ENCODE data around the gene VENTX. TPM values are rescaled to one million over a fixed set of nuclear protein-coding genes. Genes with fewer than 3 reads are reported as not detected.
A peak's percentile ranks its signal among the peaks of the same experiment; 100 is the strongest.

VENTX gene
- polyA plus RNA-seq, 6 donors from 2014 or later: 0.12 to 0.23 (median 0.16) TPM; not detected in 1

DNA sequence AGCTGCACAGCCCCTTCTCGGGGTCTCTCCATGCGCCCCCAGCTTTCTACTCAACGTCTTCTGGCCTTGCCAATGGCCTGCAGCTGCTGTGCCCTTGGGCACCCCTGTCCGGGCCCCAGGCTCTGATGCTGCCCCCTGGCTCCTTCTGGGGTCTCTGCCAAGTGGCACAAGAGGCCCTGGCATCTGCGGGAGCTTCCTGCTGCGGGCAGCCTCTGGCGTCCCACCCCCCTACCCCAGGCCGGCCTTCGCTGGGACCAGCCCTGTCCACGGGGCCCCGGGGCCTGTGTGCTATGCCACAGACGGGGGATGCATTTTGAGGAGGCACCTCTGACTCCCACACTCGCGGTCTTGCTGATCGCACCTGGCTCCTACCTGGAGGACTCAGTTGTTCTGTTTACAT is 2.3 kb downstream of the VENTX start:
- no peak for ATAC-seq (ENCODE audit: low read depth in 2 of 2)
- Mint-ChIP-seq H3K4me3 (peak overlapping the region in 1 of 8 donors; percentile 29), H3K9me3 (no peaks in the 10 kb centered on the region), H3K4me1 (peaks cover 21 to 67% (median 40%) of the 10 kb centered on the region in 3 donors), H3K27ac (no peak overlapping the region), H3K27me3 (peaks cover 0 to 31% (median 20%) of the 10 kb centered on the region in 3 donors), H3K36me3 (no peaks in the 10 kb centered on the region)
- DNase-seq: no peak

DNA sequence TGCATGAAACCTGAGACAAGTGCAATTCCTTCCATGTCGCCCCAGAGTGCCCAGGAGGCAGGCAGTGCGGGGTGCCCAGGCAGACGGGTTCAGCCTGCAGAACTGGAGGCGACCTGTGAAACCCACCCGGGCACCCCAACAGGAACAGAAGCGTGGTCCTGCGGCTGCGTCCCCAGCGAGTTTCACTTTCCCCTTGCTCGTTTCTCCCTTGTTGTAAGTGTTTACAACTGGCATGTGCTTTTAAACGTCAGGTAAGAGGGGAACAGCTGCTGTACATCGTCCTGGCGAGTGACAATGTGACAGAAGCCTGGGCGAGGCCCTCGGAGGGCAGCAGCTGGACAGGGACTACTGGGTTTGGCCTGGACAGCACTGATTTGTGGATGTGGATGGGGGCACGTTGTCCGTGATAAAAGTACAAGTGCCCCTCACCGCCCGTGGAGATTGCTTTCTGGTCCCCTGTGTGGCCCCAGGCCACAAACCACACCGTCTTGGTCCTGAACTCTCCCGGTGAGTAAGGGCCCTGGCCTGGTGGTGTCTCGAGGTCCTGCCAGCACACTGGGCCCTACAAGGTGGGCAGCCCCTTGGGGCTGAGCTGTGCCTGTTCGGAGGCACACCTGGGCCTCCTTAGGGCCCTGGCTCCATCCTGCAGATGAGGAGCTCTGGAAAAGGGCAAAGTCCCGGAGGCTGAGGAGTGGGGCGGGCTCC is 4.0 kb downstream of the VENTX start:
- peak; percentile 62 to 64 for ATAC-seq (ENCODE audit: low read depth in 2 of 2)
- peak overlapping the region; percentile 80 to 96 (median 89) for H3K4me3 Mint-ChIP-seq
- no peaks in the 10 kb centered on the region for H3K36me3 Mint-ChIP-seq
- peaks cover 15 to 57% (median 35%) of the 10 kb centered on the region in 3 donors for H3K4me1 Mint-ChIP-seq
- peaks cover 0 to 21% (median 15%) of the 10 kb centered on the region in 3 donors for H3K27me3 Mint-ChIP-seq
- peak overlapping the region; percentile 66 to 95 (median 87) for H3K27ac Mint-ChIP-seq
- peak; percentile 55 for DNase-seq
- H3K9me3 Mint-ChIP-seq: no peaks in the 10 kb centered on the region

DNA sequence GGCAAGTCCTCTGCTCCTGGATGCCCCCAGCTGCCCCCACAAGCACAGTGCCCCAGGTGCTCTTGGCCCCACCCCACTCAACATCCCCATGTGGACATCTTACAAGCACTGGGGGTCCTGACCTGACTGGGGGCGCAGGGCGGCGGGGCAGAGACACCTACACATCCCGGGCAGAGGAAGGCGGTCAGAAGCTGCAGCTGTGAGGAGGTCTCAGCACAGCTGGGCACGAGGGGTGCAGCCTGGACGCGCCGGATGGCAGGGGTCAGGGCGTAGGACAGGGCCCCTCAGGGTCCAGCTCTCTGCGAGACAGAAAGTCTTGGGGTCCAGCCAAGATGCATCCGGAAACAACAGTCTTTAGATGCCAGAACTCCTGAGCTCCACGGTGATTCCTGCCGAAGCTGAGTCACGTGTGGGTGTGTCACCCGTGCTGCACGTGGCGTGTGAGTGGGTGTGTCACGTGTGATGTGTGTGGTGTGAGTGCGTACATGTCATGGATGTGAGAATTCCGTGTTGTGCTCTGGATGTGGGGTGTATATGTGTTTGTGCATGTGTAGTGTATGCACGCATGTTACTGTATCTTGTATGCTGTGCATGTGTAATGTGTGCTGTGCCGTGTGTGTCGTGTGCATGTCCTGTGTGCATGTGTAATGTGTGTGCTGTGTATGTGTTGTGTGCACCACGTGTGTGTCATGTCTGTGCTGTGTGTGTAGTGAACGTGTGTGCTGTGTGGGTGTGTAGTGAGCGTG is 5.1 kb downstream of the VENTX start:
- no peak for ATAC-seq (ENCODE audit: low read depth in 2 of 2)
- H3K4me1 Mint-ChIP-seq: peaks cover 18 to 59% (median 40%) of the 10 kb centered on the region in 3 donors
- H3K4me3 Mint-ChIP-seq: peak overlapping the region; percentile 24 to 89 (median 76)
- no peaks in the 10 kb centered on the region for H3K36me3 Mint-ChIP-seq
- H3K9me3 Mint-ChIP-seq: no peaks in the 10 kb centered on the region
- peak overlapping the region in 2 of 6 donors; percentile 45 to 73 for H3K27ac Mint-ChIP-seq
- DNase-seq: no peak
- H3K27me3 Mint-ChIP-seq: peaks cover 7 to 25% (median 15%) of the 10 kb centered on the region in 3 donors

DNA sequence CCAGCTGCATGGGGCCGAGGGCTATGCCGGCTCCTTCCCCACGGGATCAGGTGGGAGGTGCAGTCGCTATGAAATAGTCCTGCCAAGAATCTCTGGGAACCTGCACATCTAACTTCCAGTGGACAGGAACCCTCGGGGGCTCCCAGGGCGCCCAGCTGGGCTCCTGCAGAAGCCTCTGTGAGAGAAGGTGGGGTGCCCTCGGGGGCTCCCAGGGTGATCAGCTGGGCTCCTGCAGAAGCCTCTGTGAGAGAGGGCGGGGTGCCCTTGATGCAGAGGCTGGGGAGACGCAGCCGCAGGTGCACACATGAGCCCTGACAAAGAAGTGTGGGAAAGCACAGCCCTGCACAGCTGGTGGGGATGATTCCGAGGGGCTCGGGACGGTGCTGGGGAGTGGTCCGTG is 5.9 kb downstream of the VENTX start:
- Mint-ChIP-seq H3K27me3 (peaks cover 8 to 21% (median 13%) of the 10 kb centered on the region in 3 donors), H3K27ac (no peak overlapping the region), H3K4me3 (no peak overlapping the region), H3K36me3 (no peaks in the 10 kb centered on the region), H3K4me1 (peaks cover 18 to 57% (median 40%) of the 10 kb centered on the region in 3 donors), H3K9me3 (no peaks in the 10 kb centered on the region)
- DNase-seq (no peak), ATAC-seq (ENCODE audit: low read depth in 2 of 2) (no peak)

DNA sequence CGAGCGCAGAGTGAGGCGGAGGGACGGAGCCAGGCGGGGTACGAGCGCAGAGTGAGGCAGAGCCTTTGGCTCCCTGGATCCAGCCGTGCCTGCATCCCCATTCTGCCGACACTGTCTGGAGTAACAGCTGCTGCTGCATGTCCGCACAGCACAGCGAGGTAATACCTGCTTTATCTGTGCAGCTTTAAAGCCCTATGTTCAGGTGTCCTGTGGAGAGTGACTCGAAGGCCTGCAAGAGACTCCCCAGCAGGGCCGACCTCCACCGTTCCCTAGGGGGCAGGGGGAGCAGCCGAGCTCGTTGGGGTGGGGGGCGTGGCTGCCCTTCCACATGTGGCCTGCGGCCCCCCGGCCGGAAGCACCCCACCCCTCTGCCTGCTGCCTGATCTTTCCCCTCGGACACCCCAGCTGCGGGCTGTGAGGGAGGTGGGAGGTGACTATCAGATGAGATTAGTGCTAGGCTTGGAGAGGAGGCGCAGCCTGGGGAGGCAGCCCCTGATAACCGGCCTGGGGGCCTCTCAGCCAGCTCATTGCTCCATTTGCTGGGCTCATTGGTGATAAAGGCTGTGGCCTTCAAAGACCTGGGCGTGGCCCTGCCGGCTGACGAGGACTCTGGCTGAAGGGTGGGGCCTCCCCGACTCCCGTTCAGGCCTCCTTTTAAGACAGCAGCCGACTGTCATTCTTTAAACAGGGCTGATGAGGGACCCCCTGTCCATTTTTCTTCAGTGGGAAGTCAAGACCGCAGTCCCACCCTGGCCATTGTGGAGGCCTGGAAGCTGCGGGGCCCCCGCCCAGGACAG is 8.0 kb downstream of the VENTX start:
- no peak overlapping the region for H3K4me3 Mint-ChIP-seq
- ATAC-seq (ENCODE audit: low read depth in 2 of 2): no peak
- peaks cover 0 to 2% (median 0%) of the 10 kb centered on the region in 7 donors for H3K9me3 Mint-ChIP-seq

DNA sequence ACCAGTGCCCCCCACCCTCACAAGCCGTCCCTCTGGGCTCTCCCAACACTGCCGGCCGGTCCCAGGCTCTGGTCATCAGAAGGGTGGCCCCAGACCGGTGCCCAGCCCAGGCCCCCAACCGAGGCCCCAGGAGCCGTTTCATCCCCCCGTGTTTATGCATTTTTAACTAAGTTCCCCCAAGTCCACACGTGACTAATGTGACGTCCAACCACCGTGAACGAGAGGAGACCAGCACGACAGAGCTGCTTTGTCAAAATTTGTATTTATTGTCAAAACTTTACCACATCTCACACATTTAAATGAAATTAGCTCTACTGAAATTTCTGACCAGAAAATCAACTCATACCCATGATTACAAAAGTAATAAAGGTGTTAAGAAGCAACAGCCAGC is 8.6 kb downstream of the VENTX start:
- DNase-seq (no peak), ATAC-seq (ENCODE audit: low read depth in 2 of 2) (no peak)
- peaks cover 12 to 31% (median 22%) of the 10 kb centered on the region in 3 donors for H3K27me3 Mint-ChIP-seq
- no peak overlapping the region for H3K4me3 Mint-ChIP-seq
- H3K27ac Mint-ChIP-seq: peak overlapping the region in 2 of 6 donors; percentile 15 to 58
- peaks cover 24 to 41% (median 26%) of the 10 kb centered on the region in 3 donors for H3K4me1 Mint-ChIP-seq
- peaks cover 0 to 2% (median 0%) of the 10 kb centered on the region in 7 donors for H3K9me3 Mint-ChIP-seq
- H3K36me3 Mint-ChIP-seq: peaks cover 0 to 9% of the 10 kb centered on the region in 2 donors

More for the DNA sequence above, 8.0 kb downstream of the VENTX start:
- DNase-seq: no peak
- Mint-ChIP-seq H3K27me3 (peaks cover 15 to 28% (median 21%) of the 10 kb centered on the region in 3 donors), H3K27ac (peak overlapping the region in 1 of 6 donors; percentile 65), H3K36me3 (peaks cover 0 to 8% of the 10 kb centered on the region in 2 donors), H3K4me1 (peaks cover 28 to 47% (median 32%) of the 10 kb centered on the region in 3 donors)

DNA sequence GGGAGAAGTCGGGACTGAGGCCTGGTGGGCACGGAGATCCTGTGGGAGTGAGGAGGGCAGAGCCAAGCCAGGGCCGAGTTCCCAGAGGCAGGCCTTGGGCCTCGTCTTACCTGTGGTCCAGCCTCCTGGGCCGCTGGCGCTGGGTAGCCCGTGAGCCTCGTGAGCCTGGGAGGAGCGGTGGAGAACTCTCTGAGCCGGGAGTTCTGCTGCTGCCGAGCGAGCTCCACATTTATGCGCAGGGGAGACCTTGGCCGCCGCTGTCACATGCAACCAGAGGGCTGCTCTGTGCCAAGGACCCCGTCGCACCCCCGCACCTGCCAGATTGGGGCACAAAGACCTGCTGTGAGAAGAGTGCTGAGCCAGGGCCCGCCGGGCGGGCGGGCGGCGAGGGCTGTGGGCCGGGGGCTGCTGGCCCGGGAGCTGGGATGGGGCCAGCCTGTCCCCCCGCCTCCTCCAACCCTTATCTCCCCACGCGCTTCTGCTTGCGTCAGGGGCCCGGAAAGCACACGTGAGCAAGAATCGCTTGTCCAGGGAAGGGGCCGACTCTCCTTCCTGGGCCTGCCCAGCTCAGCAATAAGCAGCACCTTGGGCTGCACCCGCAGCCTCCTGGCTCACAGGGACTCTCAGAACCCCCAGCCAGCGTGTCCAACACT is 10.2 kb downstream of the VENTX start:
- H3K36me3 Mint-ChIP-seq: peaks cover 0 to 9% of the 10 kb centered on the region in 2 donors
- peaks cover 0 to 2% (median 0%) of the 10 kb centered on the region in 7 donors for H3K9me3 Mint-ChIP-seq
- peak overlapping the region in 1 of 6 donors; percentile 56 for H3K27ac Mint-ChIP-seq
- H3K27me3 Mint-ChIP-seq: peaks cover 12 to 31% (median 22%) of the 10 kb centered on the region in 3 donors
- no peak overlapping the region for H3K4me3 Mint-ChIP-seq
- DNase-seq (no peak), ATAC-seq (ENCODE audit: low read depth in 2 of 2) (no peak)
- peaks cover 10 to 26% (median 20%) of the 10 kb centered on the region in 3 donors for H3K4me1 Mint-ChIP-seq

DNA sequence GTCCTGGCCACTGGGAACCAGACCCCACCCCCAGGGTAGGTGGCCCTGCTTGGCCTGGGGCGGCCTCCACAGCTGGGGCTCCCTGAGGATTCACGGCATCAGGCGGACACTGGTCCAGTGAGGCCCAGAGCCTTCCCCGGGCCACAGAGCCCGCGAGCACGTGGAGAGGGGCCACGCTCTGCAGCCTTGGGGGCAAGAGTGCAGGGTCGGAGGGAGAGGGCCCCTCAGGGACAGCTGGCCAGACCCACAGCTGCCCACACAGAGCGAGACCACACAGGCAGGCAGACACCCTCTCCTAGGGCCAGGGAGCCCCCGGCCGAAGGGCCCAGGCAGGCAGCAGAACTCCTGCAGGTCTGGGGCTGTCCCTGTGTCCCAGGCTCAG is 10.7 kb downstream of the VENTX start:
- no peak overlapping the region for H3K27ac Mint-ChIP-seq
- peaks cover 7 to 21% (median 15%) of the 10 kb centered on the region in 3 donors for H3K4me1 Mint-ChIP-seq
- no peak for ATAC-seq (ENCODE audit: low read depth in 2 of 2)

DNA sequence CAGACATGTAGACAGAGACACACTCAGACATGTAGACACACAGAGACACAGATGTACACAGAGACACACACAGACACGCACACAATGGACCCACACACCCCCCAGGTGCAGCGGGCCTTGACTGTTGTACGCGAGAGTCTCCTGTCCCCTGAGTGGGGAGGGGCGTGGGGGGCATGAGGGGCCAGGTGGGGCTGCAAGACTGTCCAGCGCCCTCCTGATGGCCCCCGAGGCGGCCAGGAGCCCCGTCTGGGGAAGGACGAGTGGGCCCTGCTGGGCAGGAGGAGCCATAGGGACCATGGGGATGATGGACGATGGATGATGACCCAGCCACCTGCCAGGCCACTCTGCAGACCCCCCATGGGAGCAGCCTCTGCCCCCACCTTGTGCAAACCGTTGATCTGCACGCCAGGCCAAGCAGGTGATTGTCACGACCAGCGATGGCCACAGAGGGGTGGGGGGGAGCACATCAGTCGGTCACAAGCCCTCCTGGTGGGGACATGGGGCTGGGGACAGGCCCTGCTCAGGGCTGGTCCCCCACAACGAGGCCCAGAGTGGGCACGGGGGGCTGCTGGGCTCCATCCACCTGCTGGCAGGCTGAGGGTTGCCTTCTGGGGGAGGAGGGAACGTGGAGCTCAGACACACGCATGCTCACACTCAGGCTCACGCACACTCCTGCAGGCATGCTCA is 11.6 kb downstream of the VENTX start:
- Mint-ChIP-seq H3K4me1 (peaks cover 7 to 17% (median 15%) of the 10 kb centered on the region in 3 donors), H3K36me3 (peaks cover 0 to 9% of the 10 kb centered on the region in 2 donors), H3K4me3 (peak overlapping the region in 1 of 8 donors; percentile 56), H3K27me3 (peaks cover 8 to 31% (median 22%) of the 10 kb centered on the region in 3 donors), H3K27ac (peak overlapping the region in 2 of 6 donors; percentile 3 to 84), H3K9me3 (peaks cover 0 to 2% (median 0%) of the 10 kb centered on the region in 7 donors)
- no peak for DNase-seq
- ATAC-seq (ENCODE audit: low read depth in 2 of 2): no peak

More for the DNA sequence above, 10.7 kb downstream of the VENTX start:
- peaks cover 0 to 9% of the 10 kb centered on the region in 2 donors for H3K36me3 Mint-ChIP-seq
- H3K4me3 Mint-ChIP-seq: no peak overlapping the region
- peaks cover 0 to 2% (median 0%) of the 10 kb centered on the region in 7 donors for H3K9me3 Mint-ChIP-seq
- peaks cover 8 to 31% (median 22%) of the 10 kb centered on the region in 3 donors for H3K27me3 Mint-ChIP-seq
- DNase-seq: no peak

DNA sequence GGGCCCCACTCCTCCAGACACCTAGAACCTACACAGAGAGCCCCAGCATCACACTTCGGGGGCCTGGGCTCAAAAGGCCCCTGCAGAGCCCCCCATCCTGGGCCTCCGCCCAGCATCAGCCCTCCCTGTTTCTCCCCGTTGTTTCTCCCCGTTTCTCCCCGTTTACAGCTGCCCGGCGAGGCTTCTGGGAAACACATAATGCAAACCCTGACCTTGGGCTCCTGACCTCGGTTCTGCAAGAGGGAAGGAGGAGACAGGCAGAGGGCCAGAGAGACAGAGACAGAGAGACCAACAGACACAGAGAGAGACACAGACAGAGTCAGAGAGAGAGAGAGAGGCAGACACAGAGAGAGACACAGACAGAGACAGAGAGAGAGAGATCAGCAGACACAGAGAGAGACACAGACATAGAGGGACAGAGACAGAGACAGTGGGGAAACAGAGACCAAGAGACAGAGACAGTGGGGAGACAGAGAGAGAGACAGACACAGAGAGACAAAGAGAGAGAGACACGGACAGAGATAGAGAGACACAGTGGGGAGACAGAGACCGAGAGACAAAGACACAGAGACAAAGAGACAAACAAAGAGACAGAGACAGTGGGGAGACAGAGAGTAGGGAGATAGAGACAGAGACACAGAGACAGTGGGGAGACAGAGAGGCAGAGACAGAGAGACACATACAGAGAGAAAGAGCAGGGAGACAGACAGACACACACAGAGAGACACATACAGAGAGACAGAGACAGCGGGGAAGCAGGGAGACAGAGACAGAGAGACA is 12.5 kb downstream of the VENTX start:
- no peak overlapping the region for H3K4me3 Mint-ChIP-seq
- peak overlapping the region in 3 of 6 donors; percentile 13 to 69 (median 14) for H3K27ac Mint-ChIP-seq

DNA sequence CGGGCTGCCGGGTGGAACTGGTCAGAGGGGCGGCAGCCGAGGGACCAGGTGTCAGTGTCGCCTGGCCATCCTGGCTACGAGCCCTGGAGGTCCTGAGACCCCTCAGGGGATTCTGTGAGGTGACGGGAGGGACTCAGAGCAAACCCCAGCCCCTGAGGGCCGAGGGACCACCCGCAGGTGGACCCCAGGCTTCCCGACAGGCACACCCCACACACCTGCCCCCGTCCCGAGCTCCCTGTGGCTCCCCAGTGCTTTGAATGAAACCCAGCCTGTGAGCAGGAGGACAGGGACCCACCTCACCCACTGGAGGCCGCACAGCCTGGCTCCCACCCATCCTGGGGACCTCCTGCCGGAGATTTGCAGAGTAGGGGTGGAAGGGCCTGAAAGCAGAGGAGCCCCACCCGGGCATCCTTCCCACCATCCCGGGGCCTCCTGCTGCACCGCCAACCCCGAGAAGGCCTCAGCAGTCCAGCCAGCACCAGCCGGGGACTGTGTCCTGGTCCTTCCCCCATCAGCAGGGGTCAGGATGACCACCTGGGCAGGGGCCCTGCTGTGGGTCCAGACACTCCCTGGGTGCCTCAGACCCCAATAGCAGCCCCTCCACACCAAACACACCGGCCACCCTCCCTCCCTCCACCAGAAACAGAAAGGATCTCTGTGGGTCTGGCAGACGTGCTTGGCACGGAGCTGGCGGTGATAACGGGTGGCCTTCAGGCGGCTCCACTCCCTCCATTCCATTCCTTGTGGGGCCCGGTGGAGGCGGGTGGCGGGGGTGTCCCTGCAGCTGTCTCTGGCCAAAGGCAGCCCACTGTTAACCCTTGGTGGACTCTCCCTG is 13.9 kb downstream of the VENTX start:
- ATAC-seq (ENCODE audit: low read depth in 2 of 2) (no peak), DNase-seq (no peak)
- H3K27me3 Mint-ChIP-seq: peaks cover 13 to 31% (median 22%) of the 10 kb centered on the region in 3 donors
- H3K9me3 Mint-ChIP-seq: peaks cover 0 to 2% (median 0%) of the 10 kb centered on the region in 7 donors
- H3K27ac Mint-ChIP-seq: peak overlapping the region in 1 of 6 donors; percentile 78
- H3K4me3 Mint-ChIP-seq: peak overlapping the region in 1 of 8 donors; percentile 56
- peaks cover 0 to 9% of the 10 kb centered on the region in 2 donors for H3K36me3 Mint-ChIP-seq
- H3K4me1 Mint-ChIP-seq: peaks cover 7 to 19% (median 17%) of the 10 kb centered on the region in 3 donors

More for the DNA sequence above, 12.5 kb downstream of the VENTX start:
- H3K27me3 Mint-ChIP-seq: peaks cover 13 to 31% (median 22%) of the 10 kb centered on the region in 3 donors
- DNase-seq: no peak
- no peak for ATAC-seq (ENCODE audit: low read depth in 2 of 2)
- H3K9me3 Mint-ChIP-seq: peaks cover 0 to 2% (median 0%) of the 10 kb centered on the region in 7 donors
- peaks cover 7 to 19% (median 17%) of the 10 kb centered on the region in 3 donors for H3K4me1 Mint-ChIP-seq
- peaks cover 0 to 9% of the 10 kb centered on the region in 2 donors for H3K36me3 Mint-ChIP-seq

Data from naive B cell (primary cell).